SK-N-SH (cell line): ENCODE results near the gene KRTAP1-4.

Experiments
- CHD2 ChIP-seq: fragments of 150-350 bp; IDR thresholded peaks from 2 replicates; pipeline ENCODE4 v1.6.1; 2018; ENCODE audit warnings: low read length; ENCODE audit not compliant: partially characterized antibody
- EP300 ChIP-seq, 2 experiments: IDR thresholded peaks; 2 replicates each; pipeline versions ENCODE4 v1.4.0 to v1.6.1; 2012; ENCODE audit warnings: borderline replicate concordance in 1 of 2, low read depth in 1 of 2, low read length in 1 of 2
- EZH2phosphoT487 ChIP-seq: fragments of 200-600 bp; sonication (generic); IDR thresholded peaks from 2 replicates; pipeline ENCODE4 v1.6.1; 2017; ENCODE audit warnings: low read depth, mixed run types, mild to moderate bottlenecking, antibody characterized with exemption, moderate library complexity, borderline replicate concordance
- FOXM1 ChIP-seq: IDR thresholded peaks from 2 replicates; pipeline ENCODE4 v1.4.0; 2012; ENCODE audit warnings: low read depth, mild to moderate bottlenecking
- GABPA ChIP-seq: IDR thresholded peaks from 2 replicates; pipeline ENCODE4 v1.4.0; 2012; ENCODE audit warnings: low read depth, mild to moderate bottlenecking
- MAX ChIP-seq: IDR thresholded peaks from 2 replicates; pipeline ENCODE4 v1.4.0; 2012; ENCODE audit warnings: low read depth
- NRF1 ChIP-seq: IDR thresholded peaks from 2 replicates; pipeline ENCODE4 v1.6.1; 2012; ENCODE audit warnings: low read depth, mild to moderate bottlenecking, low read length
- POLR2AphosphoS5 ChIP-seq: IDR thresholded peaks from 2 replicates; pipeline ENCODE4 v1.6.1; 2012; ENCODE audit warnings: low read depth, low read length
- RAD21 ChIP-seq: IDR thresholded peaks from 2 replicates; pipeline ENCODE4 v1.6.1; 2012; ENCODE audit warnings: mild to moderate bottlenecking, low read length
- TAF1 ChIP-seq: IDR thresholded peaks from 2 replicates; pipeline ENCODE4 v1.6.1; 2012; ENCODE audit warnings: low read depth, mild to moderate bottlenecking, low read length, moderate library complexity, borderline replicate concordance
- TF ChIP-seq, protein P1 (sequence below): IDR thresholded peaks from 2 replicates; pipeline ENCODE4 v1.6.1; 2012; ENCODE audit warnings: mild to moderate bottlenecking, low read depth, low read length, moderate library complexity
- TF ChIP-seq, protein P2 (sequence below): fragments of 200-600 bp; sonication (generic); IDR thresholded peaks from 2 replicates; pipeline ENCODE4 v1.6.1; 2017; ENCODE audit warnings: antibody characterized with exemption, mild to moderate bottlenecking, moderate library complexity

- TF ChIP-seq GABPA (no peak), NRF1 (no peak), POLR2AphosphoS5 (no peak), TAF1 (no peak), EZH2phosphoT487 (no peak), MAX (no peak), EP300 (IDR thresholded peaks at IDR 0.05; ENCODE audit: borderline replicate concordance in 1 of 2, low read depth in 1 of 2, low read length in 1 of 2) (no peak), FOXM1 (no peak), RAD21 (no peak), CHD2 (no peak)
- TF ChIP-seq, protein P1, sequence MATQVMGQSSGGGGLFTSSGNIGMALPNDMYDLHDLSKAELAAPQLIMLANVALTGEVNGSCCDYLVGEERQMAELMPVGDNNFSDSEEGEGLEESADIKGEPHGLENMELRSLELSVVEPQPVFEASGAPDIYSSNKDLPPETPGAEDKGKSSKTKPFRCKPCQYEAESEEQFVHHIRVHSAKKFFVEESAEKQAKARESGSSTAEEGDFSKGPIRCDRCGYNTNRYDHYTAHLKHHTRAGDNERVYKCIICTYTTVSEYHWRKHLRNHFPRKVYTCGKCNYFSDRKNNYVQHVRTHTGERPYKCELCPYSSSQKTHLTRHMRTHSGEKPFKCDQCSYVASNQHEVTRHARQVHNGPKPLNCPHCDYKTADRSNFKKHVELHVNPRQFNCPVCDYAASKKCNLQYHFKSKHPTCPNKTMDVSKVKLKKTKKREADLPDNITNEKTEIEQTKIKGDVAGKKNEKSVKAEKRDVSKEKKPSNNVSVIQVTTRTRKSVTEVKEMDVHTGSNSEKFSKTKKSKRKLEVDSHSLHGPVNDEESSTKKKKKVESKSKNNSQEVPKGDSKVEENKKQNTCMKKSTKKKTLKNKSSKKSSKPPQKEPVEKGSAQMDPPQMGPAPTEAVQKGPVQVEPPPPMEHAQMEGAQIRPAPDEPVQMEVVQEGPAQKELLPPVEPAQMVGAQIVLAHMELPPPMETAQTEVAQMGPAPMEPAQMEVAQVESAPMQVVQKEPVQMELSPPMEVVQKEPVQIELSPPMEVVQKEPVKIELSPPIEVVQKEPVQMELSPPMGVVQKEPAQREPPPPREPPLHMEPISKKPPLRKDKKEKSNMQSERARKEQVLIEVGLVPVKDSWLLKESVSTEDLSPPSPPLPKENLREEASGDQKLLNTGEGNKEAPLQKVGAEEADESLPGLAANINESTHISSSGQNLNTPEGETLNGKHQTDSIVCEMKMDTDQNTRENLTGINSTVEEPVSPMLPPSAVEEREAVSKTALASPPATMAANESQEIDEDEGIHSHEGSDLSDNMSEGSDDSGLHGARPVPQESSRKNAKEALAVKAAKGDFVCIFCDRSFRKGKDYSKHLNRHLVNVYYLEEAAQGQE, result no peak
- TF ChIP-seq, protein P2, sequence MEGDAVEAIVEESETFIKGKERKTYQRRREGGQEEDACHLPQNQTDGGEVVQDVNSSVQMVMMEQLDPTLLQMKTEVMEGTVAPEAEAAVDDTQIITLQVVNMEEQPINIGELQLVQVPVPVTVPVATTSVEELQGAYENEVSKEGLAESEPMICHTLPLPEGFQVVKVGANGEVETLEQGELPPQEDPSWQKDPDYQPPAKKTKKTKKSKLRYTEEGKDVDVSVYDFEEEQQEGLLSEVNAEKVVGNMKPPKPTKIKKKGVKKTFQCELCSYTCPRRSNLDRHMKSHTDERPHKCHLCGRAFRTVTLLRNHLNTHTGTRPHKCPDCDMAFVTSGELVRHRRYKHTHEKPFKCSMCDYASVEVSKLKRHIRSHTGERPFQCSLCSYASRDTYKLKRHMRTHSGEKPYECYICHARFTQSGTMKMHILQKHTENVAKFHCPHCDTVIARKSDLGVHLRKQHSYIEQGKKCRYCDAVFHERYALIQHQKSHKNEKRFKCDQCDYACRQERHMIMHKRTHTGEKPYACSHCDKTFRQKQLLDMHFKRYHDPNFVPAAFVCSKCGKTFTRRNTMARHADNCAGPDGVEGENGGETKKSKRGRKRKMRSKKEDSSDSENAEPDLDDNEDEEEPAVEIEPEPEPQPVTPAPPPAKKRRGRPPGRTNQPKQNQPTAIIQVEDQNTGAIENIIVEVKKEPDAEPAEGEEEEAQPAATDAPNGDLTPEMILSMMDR, result no peak
Observed at GRCh38 chr17:41069031-41069430, 39.0 kb upstream of the KRTAP1-4 start.
